K562 (cell line): ENCODE measurements around the gene MLN. TPM values are rescaled to one million over a fixed set of nuclear protein-coding genes. Genes with fewer than 3 reads are reported as not detected.

Source experiments
- FOXK2 ChIP-seq, 2 experiments: fragments of 450-650 bp; IDR thresholded peaks in 1 of 2; conservative IDR thresholded peaks in 1 of 2; 2 replicates each; pipeline ENCODE4 v1.6.1; 2016; ENCODE audit warnings: low read depth in 2 of 2, mild to moderate bottlenecking in 1 of 2
- NEUROD1 ChIP-seq: fragments of 150-350 bp; IDR thresholded peaks from 2 replicates; pipeline ENCODE4 v1.6.1; 2014; ENCODE audit warnings: borderline replicate concordance, low read length, low read depth; ENCODE audit not compliant: partially characterized antibody
- PML ChIP-seq: IDR thresholded peaks from 2 replicates; pipeline ENCODE4 v1.6.1; 2012; ENCODE audit warnings: low read length, inconsistent platforms
- ZBTB11 ChIP-seq, 3 experiments: fragments of 200-800 bp in 1 of 3; fragments of 250-450 bp in 1 of 3; fragments of 450-650 bp in 1 of 3; sonication (Bioruptor Pico) in 1 of 3; sonication (Bioruptor generic) in 1 of 3; formaldehyde crosslinking in 1 of 3; IDR thresholded peaks; 2 replicates each; pipeline versions ENCODE4 v1.6.1 to v1.8.0; 2016 to 2022; ENCODE audit warnings: mild to moderate bottlenecking in 2 of 3, missing genetic modification characterization in 2 of 3, missing compliant biosample characterization in 1 of 3, moderate library complexity in 1 of 3
- polyA plus RNA-seq, 8 experiments: library from polyadenylated mRNA; depleted of rRNA in 4 of 8; stranded (reverse) in 5 of 8; unstranded in 3 of 8; fragments of >200 nt; fragmentation: Nextera tagmentation in 2 of 8; fragmentation: Illumina TruSeq in 1 of 8; extraction: Ambion mirVana in 2 of 8; extraction: Trizol in 1 of 8; gene quantifications; 2 replicates each; pipeline versions ENCODE4 v1.2.1 to v1.2.3, GENCODE V29; 2011 to 2014; ENCODE audit warnings: inconsistent platforms in 1 of 8, missing spikeins in 1 of 8
- total RNA-seq, 7 experiments: library from RNA; depleted of rRNA in 6 of 7; stranded (reverse); fragments of >200 nt in 6 of 7; fragmentation: Illumina TruSeq in 2 of 7; extraction: Trizol in 2 of 7; gene quantifications; 2 replicates each; pipeline versions ENCODE4 v1.2.1 to v1.2.3, GENCODE V29; 2011 to 2021; ENCODE audit warnings: low replicate concordance in 1 of 7
- TF ChIP-seq, protein P1 (sequence below): sonication (generic); formaldehyde crosslinking; IDR thresholded peaks from 2 replicates; pipeline ENCODE4 v1.4.0; 2020; ENCODE audit warnings: mild to moderate bottlenecking, missing genetic modification reagents

Gene MLN
- total and polyA plus RNA-seq, 9 of the 15 experiments (the other 6 are each of a cell fraction or from before 2014, with no cell fraction given): not detected

DNA sequence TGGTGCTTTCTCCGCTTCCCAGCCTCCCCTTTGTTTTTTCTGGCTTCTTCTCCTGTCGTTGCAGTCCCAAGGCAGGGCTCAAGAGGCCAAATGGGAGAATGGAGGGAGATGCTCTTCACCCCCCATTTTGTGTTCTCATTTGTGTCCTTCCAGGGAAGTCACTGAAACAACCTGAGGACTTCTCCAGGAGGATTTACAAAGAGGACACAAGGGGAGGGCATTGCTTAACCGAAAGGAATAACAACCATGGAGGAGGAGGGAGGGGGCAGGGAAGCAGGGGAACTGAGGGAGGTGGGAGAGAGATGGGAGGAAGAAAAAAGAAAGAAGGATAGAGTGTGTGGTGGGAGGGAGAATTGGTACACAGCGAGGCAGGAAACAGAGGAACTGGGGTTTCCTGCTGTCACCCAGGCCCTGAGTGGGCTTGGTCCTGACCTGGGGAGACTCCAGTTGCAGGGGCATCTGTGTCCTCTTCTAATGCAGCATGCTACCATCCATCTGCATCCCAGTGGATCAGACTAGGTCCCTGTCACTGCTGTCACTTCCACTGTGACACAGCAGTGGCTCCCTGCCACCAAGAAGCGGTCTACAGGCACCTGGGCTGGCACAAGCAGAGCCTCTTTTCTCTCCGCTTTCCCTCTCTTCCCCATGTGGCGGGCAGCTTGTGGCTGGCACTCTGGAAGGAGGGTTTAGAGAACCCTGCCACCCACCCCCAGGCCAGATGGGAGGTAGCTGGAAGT lies 17.1 kb upstream of the MLN start (continued):
- TF ChIP-seq NEUROD1 (no peak), PML (no peak), ZBTB11 (CRISPR knock-in tag; IDR thresholded peaks at IDR 0.05) (no peak), FOXK2 (conservative IDR thresholded peaks at IDR 0.05 in 1 of 2, IDR thresholded peaks at IDR 0.05 in 1 of 2; ENCODE audit: low read depth in 2 of 2) (no peak)
- TF ChIP-seq, protein P1, sequence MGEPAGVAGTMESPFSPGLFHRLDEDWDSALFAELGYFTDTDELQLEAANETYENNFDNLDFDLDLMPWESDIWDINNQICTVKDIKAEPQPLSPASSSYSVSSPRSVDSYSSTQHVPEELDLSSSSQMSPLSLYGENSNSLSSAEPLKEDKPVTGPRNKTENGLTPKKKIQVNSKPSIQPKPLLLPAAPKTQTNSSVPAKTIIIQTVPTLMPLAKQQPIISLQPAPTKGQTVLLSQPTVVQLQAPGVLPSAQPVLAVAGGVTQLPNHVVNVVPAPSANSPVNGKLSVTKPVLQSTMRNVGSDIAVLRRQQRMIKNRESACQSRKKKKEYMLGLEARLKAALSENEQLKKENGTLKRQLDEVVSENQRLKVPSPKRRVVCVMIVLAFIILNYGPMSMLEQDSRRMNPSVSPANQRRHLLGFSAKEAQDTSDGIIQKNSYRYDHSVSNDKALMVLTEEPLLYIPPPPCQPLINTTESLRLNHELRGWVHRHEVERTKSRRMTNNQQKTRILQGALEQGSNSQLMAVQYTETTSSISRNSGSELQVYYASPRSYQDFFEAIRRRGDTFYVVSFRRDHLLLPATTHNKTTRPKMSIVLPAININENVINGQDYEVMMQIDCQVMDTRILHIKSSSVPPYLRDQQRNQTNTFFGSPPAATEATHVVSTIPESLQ (CRISPR knock-in tag): no peak
